ENCODE results near the gene ICAM5. TPM values are rescaled to one million over a fixed set of nuclear protein-coding genes. Genes with fewer than 3 reads are reported as not detected.

ICAM5 gene
- total and polyA plus RNA-seq, 9 of the 15 experiments (the other 6 are each of a cell fraction or from before 2014, with no cell fraction given), result 0.10 to 114 (median 13.7) TPM

DNA sequence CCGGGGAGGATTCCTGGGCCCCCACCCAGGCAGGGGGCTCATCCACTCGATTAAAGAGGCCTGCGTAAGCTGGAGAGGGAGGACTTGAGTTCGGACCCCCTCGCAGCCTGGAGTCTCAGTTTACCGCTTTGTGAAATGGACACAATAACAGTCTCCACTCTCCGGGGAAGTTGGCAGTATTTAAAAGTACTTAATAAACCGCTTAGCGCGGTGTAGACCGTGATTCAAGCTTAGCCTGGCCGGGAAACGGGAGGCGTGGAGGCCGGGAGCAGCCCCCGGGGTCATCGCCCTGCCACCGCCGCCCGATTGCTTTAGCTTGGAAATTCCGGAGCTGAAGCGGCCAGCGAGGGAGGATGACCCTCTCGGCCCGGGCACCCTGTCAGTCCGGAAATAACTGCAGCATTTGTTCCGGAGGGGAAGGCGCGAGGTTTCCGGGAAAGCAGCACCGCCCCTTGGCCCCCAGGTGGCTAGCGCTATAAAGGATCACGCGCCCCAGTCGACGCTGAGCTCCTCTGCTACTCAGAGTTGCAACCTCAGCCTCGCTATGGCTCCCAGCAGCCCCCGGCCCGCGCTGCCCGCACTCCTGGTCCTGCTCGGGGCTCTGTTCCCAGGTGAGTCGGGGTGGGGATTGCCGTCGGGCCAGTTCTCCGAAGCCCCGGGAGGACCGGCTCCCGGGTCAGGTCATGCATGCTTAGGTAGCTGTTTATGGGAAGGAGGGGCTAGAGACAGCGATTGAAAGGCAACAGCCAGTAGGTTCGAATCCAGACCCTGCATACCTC is 18.9 kb upstream of the ICAM5 start, which contains the start of gene ICAM1 (continued):
- peak; percentile 46; the same call in 1 of the 2 replicates for TF ChIP-seq ZBTB1 (CRISPR knock-in tag; IDR thresholded peaks at IDR 0.05; ENCODE audit: borderline replicate concordance, low read depth)
- TF ChIP-seq EP400 (IDR thresholded peaks at IDR 0.05), result peak; percentile 88
- TF ChIP-seq ZEB2 (IDR thresholded peaks at IDR 0.05), result no peak; the same call in 1 of the 2 replicates
- TF ChIP-seq FOXA3 (CRISPR knock-in tag; conservative IDR thresholded peaks at IDR 0.05 in 1 of 2, IDR thresholded peaks at IDR 0.05 in 1 of 2), result 0 out of 4 replicates have a peak, but pooled peaks of 1 of the 2 experiments have one; percentile 37
- no peak for TF ChIP-seq ZNF143 (CRISPR knock-in tag; IDR thresholded peaks at IDR 0.05)
- peak; percentile 91 for TF ChIP-seq BCOR (IDR thresholded peaks at IDR 0.05)
- TF ChIP-seq, protein P1, sequence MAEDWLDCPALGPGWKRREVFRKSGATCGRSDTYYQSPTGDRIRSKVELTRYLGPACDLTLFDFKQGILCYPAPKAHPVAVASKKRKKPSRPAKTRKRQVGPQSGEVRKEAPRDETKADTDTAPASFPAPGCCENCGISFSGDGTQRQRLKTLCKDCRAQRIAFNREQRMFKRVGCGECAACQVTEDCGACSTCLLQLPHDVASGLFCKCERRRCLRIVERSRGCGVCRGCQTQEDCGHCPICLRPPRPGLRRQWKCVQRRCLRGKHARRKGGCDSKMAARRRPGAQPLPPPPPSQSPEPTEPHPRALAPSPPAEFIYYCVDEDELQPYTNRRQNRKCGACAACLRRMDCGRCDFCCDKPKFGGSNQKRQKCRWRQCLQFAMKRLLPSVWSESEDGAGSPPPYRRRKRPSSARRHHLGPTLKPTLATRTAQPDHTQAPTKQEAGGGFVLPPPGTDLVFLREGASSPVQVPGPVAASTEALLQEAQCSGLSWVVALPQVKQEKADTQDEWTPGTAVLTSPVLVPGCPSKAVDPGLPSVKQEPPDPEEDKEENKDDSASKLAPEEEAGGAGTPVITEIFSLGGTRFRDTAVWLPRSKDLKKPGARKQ (CRISPR knock-in tag; IDR thresholded peaks at IDR 0.05), result no peak
- TF ChIP-seq NR4A1 (CRISPR knock-in tag; IDR thresholded peaks at IDR 0.05), result 0 out of 2 replicates have a peak, but pooled peaks have one; percentile 47
- no peak for TF ChIP-seq NR4A1 (tag; IDR thresholded peaks at IDR 0.05)
- TF ChIP-seq POLR2A (conservative IDR thresholded peaks at IDR 0.05), result peak; percentile 86
- peak; percentile 47; the same call in 1 of the 2 replicates for TF ChIP-seq TARDBP (IDR thresholded peaks at IDR 0.05)
- peak; percentile 7; the same call in 1 of the 2 replicates for TF ChIP-seq NR1H2 (CRISPR knock-in tag; IDR thresholded peaks at IDR 0.05)
- peak in 1 of 2 experiments; percentile 6; a peak in 1 of 4 replicates for TF ChIP-seq TBL1XR1 (IDR thresholded peaks at IDR 0.05; ENCODE audit: low read length in 2 of 2)
- TF ChIP-seq ZNF184 (CRISPR knock-in tag; IDR thresholded peaks at IDR 0.05), result no peak
- TF ChIP-seq, protein P2, sequence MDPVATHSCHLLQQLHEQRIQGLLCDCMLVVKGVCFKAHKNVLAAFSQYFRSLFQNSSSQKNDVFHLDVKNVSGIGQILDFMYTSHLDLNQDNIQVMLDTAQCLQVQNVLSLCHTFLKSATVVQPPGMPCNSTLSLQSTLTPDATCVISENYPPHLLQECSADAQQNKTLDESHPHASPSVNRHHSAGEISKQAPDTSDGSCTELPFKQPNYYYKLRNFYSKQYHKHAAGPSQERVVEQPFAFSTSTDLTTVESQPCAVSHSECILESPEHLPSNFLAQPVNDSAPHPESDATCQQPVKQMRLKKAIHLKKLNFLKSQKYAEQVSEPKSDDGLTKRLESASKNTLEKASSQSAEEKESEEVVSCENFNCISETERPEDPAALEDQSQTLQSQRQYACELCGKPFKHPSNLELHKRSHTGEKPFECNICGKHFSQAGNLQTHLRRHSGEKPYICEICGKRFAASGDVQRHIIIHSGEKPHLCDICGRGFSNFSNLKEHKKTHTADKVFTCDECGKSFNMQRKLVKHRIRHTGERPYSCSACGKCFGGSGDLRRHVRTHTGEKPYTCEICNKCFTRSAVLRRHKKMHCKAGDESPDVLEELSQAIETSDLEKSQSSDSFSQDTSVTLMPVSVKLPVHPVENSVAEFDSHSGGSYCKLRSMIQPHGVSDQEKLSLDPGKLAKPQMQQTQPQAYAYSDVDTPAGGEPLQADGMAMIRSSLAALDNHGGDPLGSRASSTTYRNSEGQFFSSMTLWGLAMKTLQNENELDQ (CRISPR knock-in tag; IDR thresholded peaks at IDR 0.05; ENCODE audit: borderline replicate concordance), result no peak
- no peak for TF ChIP-seq ESRRB (CRISPR knock-in tag; IDR thresholded peaks at IDR 0.05; ENCODE audit: borderline replicate concordance)
- TF ChIP-seq ZNF324 (CRISPR knock-in tag; IDR thresholded peaks at IDR 0.05), result no peak
- peak; percentile 89 to 94 for TF ChIP-seq KDM1A (IDR thresholded peaks at IDR 0.05)
- TF ChIP-seq TAF1 (IDR thresholded peaks at IDR 0.05; ENCODE audit: control insufficient read depth, extremely low read depth, insufficient read depth, low read length, severe bottlenecking), result peak; percentile 66
- no peak for TF ChIP-seq BCL6 (CRISPR knock-in tag; IDR thresholded peaks at IDR 0.05)
- TF ChIP-seq, protein P3, sequence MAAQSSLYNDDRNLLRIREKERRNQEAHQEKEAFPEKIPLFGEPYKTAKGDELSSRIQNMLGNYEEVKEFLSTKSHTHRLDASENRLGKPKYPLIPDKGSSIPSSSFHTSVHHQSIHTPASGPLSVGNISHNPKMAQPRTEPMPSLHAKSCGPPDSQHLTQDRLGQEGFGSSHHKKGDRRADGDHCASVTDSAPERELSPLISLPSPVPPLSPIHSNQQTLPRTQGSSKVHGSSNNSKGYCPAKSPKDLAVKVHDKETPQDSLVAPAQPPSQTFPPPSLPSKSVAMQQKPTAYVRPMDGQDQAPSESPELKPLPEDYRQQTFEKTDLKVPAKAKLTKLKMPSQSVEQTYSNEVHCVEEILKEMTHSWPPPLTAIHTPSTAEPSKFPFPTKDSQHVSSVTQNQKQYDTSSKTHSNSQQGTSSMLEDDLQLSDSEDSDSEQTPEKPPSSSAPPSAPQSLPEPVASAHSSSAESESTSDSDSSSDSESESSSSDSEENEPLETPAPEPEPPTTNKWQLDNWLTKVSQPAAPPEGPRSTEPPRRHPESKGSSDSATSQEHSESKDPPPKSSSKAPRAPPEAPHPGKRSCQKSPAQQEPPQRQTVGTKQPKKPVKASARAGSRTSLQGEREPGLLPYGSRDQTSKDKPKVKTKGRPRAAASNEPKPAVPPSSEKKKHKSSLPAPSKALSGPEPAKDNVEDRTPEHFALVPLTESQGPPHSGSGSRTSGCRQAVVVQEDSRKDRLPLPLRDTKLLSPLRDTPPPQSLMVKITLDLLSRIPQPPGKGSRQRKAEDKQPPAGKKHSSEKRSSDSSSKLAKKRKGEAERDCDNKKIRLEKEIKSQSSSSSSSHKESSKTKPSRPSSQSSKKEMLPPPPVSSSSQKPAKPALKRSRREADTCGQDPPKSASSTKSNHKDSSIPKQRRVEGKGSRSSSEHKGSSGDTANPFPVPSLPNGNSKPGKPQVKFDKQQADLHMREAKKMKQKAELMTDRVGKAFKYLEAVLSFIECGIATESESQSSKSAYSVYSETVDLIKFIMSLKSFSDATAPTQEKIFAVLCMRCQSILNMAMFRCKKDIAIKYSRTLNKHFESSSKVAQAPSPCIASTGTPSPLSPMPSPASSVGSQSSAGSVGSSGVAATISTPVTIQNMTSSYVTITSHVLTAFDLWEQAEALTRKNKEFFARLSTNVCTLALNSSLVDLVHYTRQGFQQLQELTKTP (IDR thresholded peaks at IDR 0.05; ENCODE audit: low read depth in 1 of 2, partially characterized antibody in 2 of 2), result peak in 1 of 2 experiments; percentile 69

Data from K562 (cell line).